Neural cell (in vitro differentiated cells): ENCODE results near the gene SLC12A5. TPM values are rescaled to one million over a fixed set of nuclear protein-coding genes. Genes with fewer than 3 reads are reported as not detected.

ENCODE experiments used
- H2AFZ ChIP-seq: fragments of 200-600, 300-800 bp; sonication (generic), shearing (Covaris generic); 2 replicates; pipeline ENCODE4 v1.6.0; 2014; ENCODE audit warnings: low read depth, mild to moderate bottlenecking, antibody characterized with exemption, low read length, moderate library complexity
- H3F3A ChIP-seq: fragments of 200-600 bp; shearing (Covaris generic); 2 replicates; pipeline ENCODE4 v1.6.1; 2016; ENCODE audit warnings: mild to moderate bottlenecking, moderate library complexity, mixed read lengths, antibody characterized with exemption, low read length; ENCODE audit not compliant: insufficient read depth, poor library complexity, severe bottlenecking
- H3K27ac ChIP-seq: fragments of 200-600, 300-800 bp; sonication (generic), shearing (Covaris generic); 2 replicates; pipeline ENCODE4 v1.5.1; 2014; ENCODE audit warnings: mild to moderate bottlenecking, low read length, moderate library complexity
- H3K27me3 ChIP-seq: fragments of 300-800, 200-600 bp; sonication (generic), shearing (Covaris generic); 2 replicates; pipeline ENCODE4 v1.6.0; 2014; ENCODE audit warnings: mild to moderate bottlenecking, low read depth, low read length, moderate library complexity; ENCODE audit not compliant: insufficient read depth
- H3K36me3 ChIP-seq: fragments of 300-800, 200-600 bp; sonication (generic), shearing (Covaris generic); 2 replicates; pipeline ENCODE4 v1.5.1; 2014; ENCODE audit warnings: mild to moderate bottlenecking, antibody characterized with exemption, low read length, moderate library complexity; ENCODE audit not compliant: insufficient read depth
- H3K4me2 ChIP-seq: fragments of 300-800, 200-600 bp; sonication (generic), shearing (Covaris generic); 2 replicates; pipeline ENCODE4 v1.6.0; 2014; ENCODE audit warnings: mild to moderate bottlenecking, low read length
- H3K4me3 ChIP-seq: fragments of 300-800, 200-600 bp; sonication (generic), shearing (Covaris generic); 2 replicates; pipeline ENCODE4 v1.5.1; 2014; ENCODE audit warnings: mild to moderate bottlenecking, low read length, moderate library complexity
- H3K79me2 ChIP-seq: fragments of 200-600 bp; shearing (Covaris generic); replicated peaks from 2 replicates; pipeline ENCODE4 v1.6.0; 2014; ENCODE audit warnings: mild to moderate bottlenecking, low read length, moderate library complexity; ENCODE audit not compliant: insufficient read depth
- H3K9ac ChIP-seq: fragments of 300-800, 200-600 bp; sonication (generic), shearing (Covaris generic); 2 replicates; pipeline ENCODE4 v1.6.1; 2016; ENCODE audit warnings: mild to moderate bottlenecking, low read length, mixed read lengths
- H3K9me2 ChIP-seq: fragments of 200-600 bp; shearing (Covaris generic); 2 replicates; pipeline ENCODE4 v1.6.1; 2016; ENCODE audit warnings: mild to moderate bottlenecking, low read length, mixed read lengths; ENCODE audit not compliant: insufficient read depth
- H3K9me3 ChIP-seq: fragments of 200-600, 300-800 bp; sonication (generic), shearing (Covaris generic); 2 replicates; pipeline ENCODE4 v1.6.1; 2016; ENCODE audit warnings: mild to moderate bottlenecking, mixed run types, low read length, moderate library complexity, mixed read lengths
- H4K20me1 ChIP-seq: fragments of 200-600 bp; shearing (Covaris generic); 2 replicates; pipeline ENCODE4 v1.6.1; 2016; ENCODE audit warnings: mild to moderate bottlenecking, mixed run types; ENCODE audit not compliant: insufficient read depth
- CTCF ChIP-seq: fragments of 450-650 bp; IDR thresholded peaks from 2 replicates; pipeline ENCODE4 v1.5.1; 2014; ENCODE audit warnings: antibody characterized with exemption, mild to moderate bottlenecking, moderate library complexity; ENCODE audit not compliant: poor library complexity, severe bottlenecking
- EP300 ChIP-seq: fragments of 450-650 bp; conservative IDR thresholded peaks from 2 replicates; pipeline ENCODE4 v1.6.1; 2014; ENCODE audit warnings: antibody characterized with exemption, mild to moderate bottlenecking, moderate library complexity; ENCODE audit not compliant: poor library complexity, severe bottlenecking
- EZH2 ChIP-seq: fragments of 200-600, 300-800 bp; shearing (Covaris generic), sonication (generic); IDR thresholded peaks from 2 replicates; pipeline ENCODE4 v1.6.1; 2014; ENCODE audit warnings: antibody characterized with exemption, low read length, borderline replicate concordance, mild to moderate bottlenecking; ENCODE audit not compliant: insufficient read depth, poor library complexity, severe bottlenecking
- MXI1 ChIP-seq: fragments of 450-650 bp; conservative IDR thresholded peaks from 2 replicates; pipeline ENCODE4 v1.6.1; 2014; ENCODE audit warnings: antibody characterized with exemption, mild to moderate bottlenecking; ENCODE audit not compliant: poor library complexity, severe bottlenecking
- POLR2AphosphoS5 ChIP-seq: IDR thresholded peaks from 2 replicates; pipeline ENCODE4 v1.6.1; 2012
- RAD21 ChIP-seq: fragments of 450-650 bp; conservative IDR thresholded peaks from 2 replicates; pipeline ENCODE4 v1.6.1; 2014; ENCODE audit warnings: antibody characterized with exemption, mild to moderate bottlenecking, moderate library complexity
- REST ChIP-seq: IDR thresholded peaks from 2 replicates; pipeline ENCODE4 v1.6.1; 2012; ENCODE audit warnings: borderline replicate concordance
- SMC3 ChIP-seq: fragments of 450-650 bp; conservative IDR thresholded peaks from 2 replicates; pipeline ENCODE4 v1.6.1; 2014; ENCODE audit warnings: antibody characterized with exemption, mild to moderate bottlenecking, moderate library complexity; ENCODE audit not compliant: poor library complexity
- TAF1 ChIP-seq: IDR thresholded peaks from 2 replicates; pipeline ENCODE4 v1.6.1; 2012; ENCODE audit warnings: low read depth
- polyA plus RNA-seq: library from polyadenylated mRNA; depleted of rRNA; stranded (reverse); fragments of >200 nt; gene quantifications from 2 replicates; pipeline ENCODE4 v1.2.3, GENCODE V29; 2014

The SLC12A5 gene
- polyA plus RNA-seq, 1 donor from 2014 or later: 53.1 TPM

- Histone ChIP-seq H3K27me3 (no peaks in the 10 kb centered on the region), H3K27ac (peak overlapping the region; percentile 94), H3K9ac (peak overlapping the region; percentile 97), H3K4me2 (peak overlapping the region; percentile 99), H3F3A (no peaks in the 10 kb centered on the region), H3K9me2 (no peaks in the 10 kb centered on the region), H3K9me3 (no peaks in the 10 kb centered on the region), H2AFZ (peak overlapping the region; percentile 43), H3K4me3 (peak overlapping the region; percentile 98), H3K79me2 (peaks cover 58% of the 10 kb centered on the region), H4K20me1 (peaks cover 25% of the 10 kb centered on the region), H3K36me3 (no peaks in the 10 kb centered on the region)
- TF ChIP-seq TAF1: no peak
- no peak for TF ChIP-seq REST
- no peak for TF ChIP-seq POLR2AphosphoS5
- TF ChIP-seq SMC3: no peak
- TF ChIP-seq RAD21: no peak
- TF ChIP-seq EP300: no peak
- TF ChIP-seq CTCF: no peak
- no peak for TF ChIP-seq MXI1
- TF ChIP-seq EZH2: no peak
Measured at GRCh38 chr20:46088409-46089166, 59.6 kb downstream of the SLC12A5 start.

- Histone ChIP-seq H2AFZ (peak overlapping the region; percentile 43), H3K9ac (peak overlapping the region; percentile 97), H4K20me1 (peaks cover 24% of the 10 kb centered on the region), H3F3A (no peaks in the 10 kb centered on the region), H3K27me3 (no peaks in the 10 kb centered on the region), H3K4me2 (peak overlapping the region; percentile 99), H3K4me3 (peak overlapping the region; percentile 98), H3K9me3 (no peaks in the 10 kb centered on the region), H3K9me2 (no peaks in the 10 kb centered on the region), H3K79me2 (peaks cover 53% of the 10 kb centered on the region), H3K27ac (peak overlapping the region; percentile 94), H3K36me3 (no peaks in the 10 kb centered on the region)
- no peak for TF ChIP-seq EZH2
- no peak for TF ChIP-seq TAF1
- TF ChIP-seq EP300: no peak
Measured at GRCh38 chr20:46089167-46089416, 60.1 kb downstream of the SLC12A5 start.
